NCI-H446 (cell line): ENCODE data around the gene SLC43A1.
"Not testable (repeated sequence)": the region's sequence is repeated elsewhere in the genome, so short reads cannot be mapped to it uniquely, and the experiment has no call there.

Source experiments
- DNase-seq, 2 experiments: peaks; one replicate each; lab custom pipeline; 2025; lab: John Stamatoyannopoulos, UW

SLC43A1 gene

GRCh38 chr11:57515332-57516060, at the start of gene SLC43A1:
Gene SLC43A1, minus strand, starts transcription at chr11:57515702. Its CDS starts 1,591 bp downstream, at chr11:57514111.
- DNase-seq: peak; percentile 19 to 45

GRCh38 chr11:57562596-57562995, 47.1 kb upstream of the SLC43A1 start:
- no peak for DNase-seq

GRCh38 chr11:57560146-57560545, 44.6 kb upstream of the SLC43A1 start:
- no peak for DNase-seq

- no peak for DNase-seq
Measured at GRCh38 chr11:57556041-57556440, 40.5 kb upstream of the SLC43A1 start.

GRCh38 chr11:57555393-57555792, 39.9 kb upstream of the SLC43A1 start:
- DNase-seq: no peak

GRCh38 chr11:57552479-57552878, 37.0 kb upstream of the SLC43A1 start:
- DNase-seq: no peak

- DNase-seq: no peak
Measured at GRCh38 chr11:57551941-57552340, 36.4 kb upstream of the SLC43A1 start.

- no peak for DNase-seq
Measured at GRCh38 chr11:57549983-57550382, 34.5 kb upstream of the SLC43A1 start.

- DNase-seq: no peak
Measured at GRCh38 chr11:57547854-57548377, 32.4 kb upstream of the SLC43A1 start.

- no peak for DNase-seq
Measured at GRCh38 chr11:57546869-57547475, 31.5 kb upstream of the SLC43A1 start.

- no peak for DNase-seq
Measured at GRCh38 chr11:57546451-57546850, 30.9 kb upstream of the SLC43A1 start.

- DNase-seq: no peak
Measured at GRCh38 chr11:57545883-57546282, 30.4 kb upstream of the SLC43A1 start.

GRCh38 chr11:57544566-57544965, 29.1 kb upstream of the SLC43A1 start:
- DNase-seq: no peak

- no peak for DNase-seq
Measured at GRCh38 chr11:57543593-57543992, 28.1 kb upstream of the SLC43A1 start.

- DNase-seq: no peak
Measured at GRCh38 chr11:57542582-57542981, 27.1 kb upstream of the SLC43A1 start.

GRCh38 chr11:57541169-57541568, 25.7 kb upstream of the SLC43A1 start:
- no peak for DNase-seq

- DNase-seq: no peak
Measured at GRCh38 chr11:57539342-57539741, 23.8 kb upstream of the SLC43A1 start.

GRCh38 chr11:57536947-57537619, 21.6 kb upstream of the SLC43A1 start, which contains the start of gene SMTNL1:
Gene SMTNL1, plus strand, starts transcription at chr11:57537595. Its CDS starts 5,048 bp downstream, at chr11:57542643.
- no peak for DNase-seq

- not testable (repeated sequence) for DNase-seq
Measured at GRCh38 chr11:57534449-57534848, 18.9 kb upstream of the SLC43A1 start.

GRCh38 chr11:57530596-57531507, 15.3 kb upstream of the SLC43A1 start, which contains the start of gene TIMM10:
Gene TIMM10, minus strand, starts transcription at chr11:57530754. Its CDS starts 565 bp downstream, at chr11:57530189.
- peak; percentile 92 to 99 for DNase-seq

GRCh38 chr11:57530215-57530595, 14.7 kb upstream of the SLC43A1 start:
- no peak for DNase-seq

GRCh38 chr11:57529012-57529411, 13.5 kb upstream of the SLC43A1 start:
- no peak for DNase-seq
